WTC11 (cell line): ENCODE measurements around the gene AADACL4.

Experiments used
- CREM ChIP-seq: sonication (generic); formaldehyde crosslinking; IDR thresholded peaks from 2 replicates; pipeline ENCODE4 v1.8.1; 2022; ENCODE audit warnings: mild to moderate bottlenecking, missing genetic modification reagents, moderate library complexity
- TF ChIP-seq, protein P1 (sequence below): fragments of 200-600 bp; IDR thresholded peaks from 2 replicates; pipeline ENCODE4 v1.8.0; 2022; ENCODE audit warnings: antibody characterized with exemption
- TF ChIP-seq, protein P2 (sequence below): sonication (generic); formaldehyde crosslinking; IDR thresholded peaks from 2 replicates; pipeline ENCODE4 v1.8.0; 2023; ENCODE audit warnings: mild to moderate bottlenecking, missing genetic modification reagents
- TF ChIP-seq, protein P3 (sequence below): sonication (generic); formaldehyde crosslinking; IDR thresholded peaks from 2 replicates; pipeline ENCODE4 v1.8.0; 2022; ENCODE audit warnings: mild to moderate bottlenecking, missing genetic modification reagents

DNA sequence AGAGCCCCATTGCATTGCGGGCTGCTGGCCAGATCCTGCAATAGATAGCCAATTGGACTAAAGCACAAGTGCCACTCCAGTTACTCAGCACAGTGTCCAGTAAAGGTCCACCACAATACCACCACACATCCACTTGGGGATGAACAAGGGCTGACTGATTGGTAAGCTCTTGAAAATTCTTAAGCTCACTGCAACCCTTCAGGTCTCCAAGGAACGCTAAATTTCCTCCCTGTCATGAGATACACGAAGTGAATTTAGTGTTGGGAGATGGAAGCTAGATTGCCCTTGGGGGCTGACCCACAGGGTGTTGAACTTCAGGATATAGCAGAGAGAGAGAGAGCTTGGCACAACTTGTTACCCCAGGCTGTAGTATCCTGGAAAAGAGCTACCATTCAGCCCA, 62.2 kb downstream of the AADACL4 start:
- no peak for TF ChIP-seq CREM (CRISPR knock-in tag)
- TF ChIP-seq, protein P1, sequence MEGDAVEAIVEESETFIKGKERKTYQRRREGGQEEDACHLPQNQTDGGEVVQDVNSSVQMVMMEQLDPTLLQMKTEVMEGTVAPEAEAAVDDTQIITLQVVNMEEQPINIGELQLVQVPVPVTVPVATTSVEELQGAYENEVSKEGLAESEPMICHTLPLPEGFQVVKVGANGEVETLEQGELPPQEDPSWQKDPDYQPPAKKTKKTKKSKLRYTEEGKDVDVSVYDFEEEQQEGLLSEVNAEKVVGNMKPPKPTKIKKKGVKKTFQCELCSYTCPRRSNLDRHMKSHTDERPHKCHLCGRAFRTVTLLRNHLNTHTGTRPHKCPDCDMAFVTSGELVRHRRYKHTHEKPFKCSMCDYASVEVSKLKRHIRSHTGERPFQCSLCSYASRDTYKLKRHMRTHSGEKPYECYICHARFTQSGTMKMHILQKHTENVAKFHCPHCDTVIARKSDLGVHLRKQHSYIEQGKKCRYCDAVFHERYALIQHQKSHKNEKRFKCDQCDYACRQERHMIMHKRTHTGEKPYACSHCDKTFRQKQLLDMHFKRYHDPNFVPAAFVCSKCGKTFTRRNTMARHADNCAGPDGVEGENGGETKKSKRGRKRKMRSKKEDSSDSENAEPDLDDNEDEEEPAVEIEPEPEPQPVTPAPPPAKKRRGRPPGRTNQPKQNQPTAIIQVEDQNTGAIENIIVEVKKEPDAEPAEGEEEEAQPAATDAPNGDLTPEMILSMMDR: no peak
- TF ChIP-seq, protein P2, sequence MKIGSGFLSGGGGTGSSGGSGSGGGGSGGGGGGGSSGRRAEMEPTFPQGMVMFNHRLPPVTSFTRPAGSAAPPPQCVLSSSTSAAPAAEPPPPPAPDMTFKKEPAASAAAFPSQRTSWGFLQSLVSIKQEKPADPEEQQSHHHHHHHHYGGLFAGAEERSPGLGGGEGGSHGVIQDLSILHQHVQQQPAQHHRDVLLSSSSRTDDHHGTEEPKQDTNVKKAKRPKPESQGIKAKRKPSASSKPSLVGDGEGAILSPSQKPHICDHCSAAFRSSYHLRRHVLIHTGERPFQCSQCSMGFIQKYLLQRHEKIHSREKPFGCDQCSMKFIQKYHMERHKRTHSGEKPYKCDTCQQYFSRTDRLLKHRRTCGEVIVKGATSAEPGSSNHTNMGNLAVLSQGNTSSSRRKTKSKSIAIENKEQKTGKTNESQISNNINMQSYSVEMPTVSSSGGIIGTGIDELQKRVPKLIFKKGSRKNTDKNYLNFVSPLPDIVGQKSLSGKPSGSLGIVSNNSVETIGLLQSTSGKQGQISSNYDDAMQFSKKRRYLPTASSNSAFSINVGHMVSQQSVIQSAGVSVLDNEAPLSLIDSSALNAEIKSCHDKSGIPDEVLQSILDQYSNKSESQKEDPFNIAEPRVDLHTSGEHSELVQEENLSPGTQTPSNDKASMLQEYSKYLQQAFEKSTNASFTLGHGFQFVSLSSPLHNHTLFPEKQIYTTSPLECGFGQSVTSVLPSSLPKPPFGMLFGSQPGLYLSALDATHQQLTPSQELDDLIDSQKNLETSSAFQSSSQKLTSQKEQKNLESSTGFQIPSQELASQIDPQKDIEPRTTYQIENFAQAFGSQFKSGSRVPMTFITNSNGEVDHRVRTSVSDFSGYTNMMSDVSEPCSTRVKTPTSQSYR: no peak
- TF ChIP-seq, protein P3, sequence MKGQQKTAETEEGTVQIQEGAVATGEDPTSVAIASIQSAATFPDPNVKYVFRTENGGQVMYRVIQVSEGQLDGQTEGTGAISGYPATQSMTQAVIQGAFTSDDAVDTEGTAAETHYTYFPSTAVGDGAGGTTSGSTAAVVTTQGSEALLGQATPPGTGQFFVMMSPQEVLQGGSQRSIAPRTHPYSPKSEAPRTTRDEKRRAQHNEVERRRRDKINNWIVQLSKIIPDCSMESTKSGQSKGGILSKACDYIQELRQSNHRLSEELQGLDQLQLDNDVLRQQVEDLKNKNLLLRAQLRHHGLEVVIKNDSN (CRISPR knock-in tag): no peak
